Loucy (cell line): ENCODE data around the gene PANX2.

Experiments
- H2AFZ ChIP-seq: fragments of 200-600 bp; sonication (generic); 2 replicates; pipeline ENCODE4 v1.6.0; 2016; ENCODE audit warnings: antibody characterized with exemption, mild to moderate bottlenecking, low read length, moderate library complexity
- H3F3A ChIP-seq: fragments of 200-600 bp; 2 replicates; pipeline ENCODE4 v1.6.0; 2016; ENCODE audit warnings: antibody characterized with exemption, low read depth, mild to moderate bottlenecking
- H3K27me3 ChIP-seq: fragments of 200-600 bp; sonication (generic); 2 replicates; pipeline ENCODE4 v1.6.1; 2014; ENCODE audit warnings: low read length, mild to moderate bottlenecking; ENCODE audit not compliant: insufficient read depth, poor library complexity, severe bottlenecking
- H3K36me3 ChIP-seq: fragments of 200-600 bp; sonication (generic); 2 replicates; pipeline ENCODE4 v1.6.1; 2016; ENCODE audit warnings: low read length; ENCODE audit not compliant: insufficient read depth
- H3K4me1 ChIP-seq: fragments of 200-600 bp; sonication (generic); 2 replicates; pipeline ENCODE4 v1.5.1; 2014; ENCODE audit warnings: low read length, mild to moderate bottlenecking; ENCODE audit not compliant: insufficient read depth, poor library complexity, severe bottlenecking
- H3K4me2 ChIP-seq: fragments of 200-600 bp; sonication (generic); 2 replicates; pipeline ENCODE4 v1.6.0; 2014; ENCODE audit warnings: antibody characterized with exemption, low read length, low read depth, mild to moderate bottlenecking; ENCODE audit not compliant: poor library complexity, severe bottlenecking
- H3K4me3 ChIP-seq: fragments of 200-600 bp; sonication (generic); 2 replicates; pipeline ENCODE4 v1.5.1; 2014; ENCODE audit warnings: low read length, mild to moderate bottlenecking, mixed read lengths; ENCODE audit not compliant: poor library complexity, severe bottlenecking
- H3K79me2 ChIP-seq: fragments of 200-600 bp; sonication (generic); 2 replicates; pipeline ENCODE4 v1.6.1; 2014; ENCODE audit warnings: low read length; ENCODE audit not compliant: insufficient read depth
- H3K9ac ChIP-seq: fragments of 200-600 bp; sonication (generic); 2 replicates; pipeline ENCODE4 v1.6.0; 2014; ENCODE audit warnings: mild to moderate bottlenecking, low read depth, low read length, moderate library complexity; ENCODE audit not compliant: poor library complexity, severe bottlenecking
- H3K9me2 ChIP-seq: fragments of 200-600 bp; sonication (generic); replicated peaks from 2 replicates; pipeline ENCODE4 v1.6.1; 2016; ENCODE audit warnings: low read depth, low read length, mixed read lengths
- H3K9me3 ChIP-seq: fragments of 200-600 bp; sonication (generic); 2 replicates; pipeline ENCODE4 v1.6.1; 2014; ENCODE audit warnings: mild to moderate bottlenecking, antibody characterized with exemption, low read length, low read depth; ENCODE audit not compliant: insufficient read depth
- H4K20me1 ChIP-seq: fragments of 200-600 bp; sonication (generic); 2 replicates; pipeline ENCODE4 v1.6.0; 2014; ENCODE audit warnings: antibody characterized with exemption, low read length, mild to moderate bottlenecking; ENCODE audit not compliant: insufficient read depth, poor library complexity, severe bottlenecking
- CTCF ChIP-seq: fragments of 200-600 bp; sonication (generic); conservative IDR thresholded peaks from 2 replicates; pipeline ENCODE4 v1.5.1; 2014; ENCODE audit warnings: mild to moderate bottlenecking, antibody characterized with exemption, low read length
- EZH2phosphoT487 ChIP-seq: fragments of 200-600 bp; IDR thresholded peaks from 2 replicates; pipeline ENCODE4 v1.6.1; 2018; ENCODE audit warnings: antibody characterized with exemption, mild to moderate bottlenecking, moderate library complexity, borderline replicate concordance

PANX2 gene

DNA sequence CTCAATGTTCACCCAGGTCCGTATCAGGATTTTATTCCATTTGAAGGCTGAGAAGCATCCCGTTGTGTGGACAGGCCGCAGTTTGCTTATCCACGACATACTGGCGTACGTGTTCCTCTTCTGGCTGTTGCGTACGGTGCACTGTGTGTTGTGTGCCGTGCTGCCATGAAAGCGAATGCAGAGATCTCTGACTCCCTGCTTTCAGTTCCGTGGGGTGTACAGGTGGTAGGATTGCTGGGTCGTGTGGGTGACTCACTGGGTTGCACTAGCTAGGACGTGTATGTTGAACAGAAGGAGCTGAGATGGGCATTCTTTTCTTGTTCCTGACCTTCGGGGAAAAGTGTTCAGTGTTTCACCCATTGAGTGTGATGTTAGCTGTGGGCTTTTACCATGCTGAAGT lies 40.6 kb downstream of the PANX2 start:
- H3K9ac ChIP-seq, result no peak overlapping the region
- no peaks in the 10 kb centered on the region for H3K9me3 ChIP-seq
- peaks cover 23% of the 10 kb centered on the region; the same call in 1 of the 2 replicates for H3K36me3 ChIP-seq
- no peaks in the 10 kb centered on the region for H3K79me2 ChIP-seq
- H3K9me2 ChIP-seq, result no peaks in the 10 kb centered on the region
- H3K4me1 ChIP-seq, result peaks cover 16% of the 10 kb centered on the region
- no peaks in the 10 kb centered on the region for H3F3A ChIP-seq
- peaks cover 3% of the 10 kb centered on the region for H4K20me1 ChIP-seq
- no peak overlapping the region for H3K4me2 ChIP-seq
- H3K4me3 ChIP-seq, result no peak overlapping the region
- H3K27me3 ChIP-seq, result no peaks in the 10 kb centered on the region
- H2AFZ ChIP-seq, result no peak overlapping the region
- TF ChIP-seq CTCF, result no peak

- H3K9me2 ChIP-seq, result no peaks in the 10 kb centered on the region
- no peak overlapping the region for H3K9ac ChIP-seq
- TF ChIP-seq CTCF (no peak), EZH2phosphoT487 (no peak)
- H3K4me2 ChIP-seq, result no peak overlapping the region
- no peaks in the 10 kb centered on the region for H3K9me3 ChIP-seq
- no peaks in the 10 kb centered on the region for H3K79me2 ChIP-seq
- H4K20me1 ChIP-seq, result peaks cover 3% of the 10 kb centered on the region
- no peaks in the 10 kb centered on the region for H3K27me3 ChIP-seq
- H3K4me1 ChIP-seq, result no peaks in the 10 kb centered on the region
- no peak overlapping the region for H2AFZ ChIP-seq
- peaks cover 44% of the 10 kb centered on the region; the same call in 1 of the 2 replicates for H3K36me3 ChIP-seq
- H3K4me3 ChIP-seq, result no peak overlapping the region
- H3F3A ChIP-seq, result no peaks in the 10 kb centered on the region
Measured at GRCh38 chr22:50213263-50213662, 42.7 kb downstream of the PANX2 start.

- H3K9me2 ChIP-seq, result no peaks in the 10 kb centered on the region
- no peaks in the 10 kb centered on the region for H3F3A ChIP-seq
- H3K79me2 ChIP-seq, result no peaks in the 10 kb centered on the region
- H3K36me3 ChIP-seq, result peaks cover 57% of the 10 kb centered on the region; the same call in 1 of the 2 replicates
- no peaks in the 10 kb centered on the region for H4K20me1 ChIP-seq
- H3K9ac ChIP-seq, result no peak overlapping the region
- H3K27me3 ChIP-seq, result no peaks in the 10 kb centered on the region
- H3K9me3 ChIP-seq, result no peaks in the 10 kb centered on the region
- H3K4me2 ChIP-seq, result no peak overlapping the region
- H3K4me1 ChIP-seq, result no peaks in the 10 kb centered on the region
- no peak for TF ChIP-seq EZH2phosphoT487
- TF ChIP-seq CTCF, result no peak
- no peak overlapping the region for H3K4me3 ChIP-seq
- H2AFZ ChIP-seq, result no peak overlapping the region
Measured at GRCh38 chr22:50215297-50216054, 44.9 kb downstream of the PANX2 start.
